ENCODE data around the gene ACBD7.

DNA sequence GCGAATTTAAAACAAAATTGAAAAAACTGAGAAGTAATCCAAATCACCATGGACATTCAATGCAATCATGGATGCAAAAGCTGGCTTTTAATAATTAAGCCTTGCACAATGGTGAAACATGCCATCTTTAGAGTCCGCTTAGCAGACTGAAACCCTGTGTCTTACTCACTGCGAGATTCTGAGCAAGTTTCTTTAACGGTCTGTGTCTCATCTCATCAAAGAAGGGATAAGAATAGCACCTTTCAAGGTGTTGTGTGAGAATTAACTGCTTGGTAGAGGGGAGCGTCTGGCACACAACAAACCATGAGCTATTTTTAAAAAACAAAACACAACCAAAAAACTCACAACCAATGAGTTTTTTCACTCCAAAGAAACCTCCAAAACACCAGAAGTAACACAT lies 21.4 kb downstream of the ACBD7 start:
- TF ChIP-seq, protein P1, sequence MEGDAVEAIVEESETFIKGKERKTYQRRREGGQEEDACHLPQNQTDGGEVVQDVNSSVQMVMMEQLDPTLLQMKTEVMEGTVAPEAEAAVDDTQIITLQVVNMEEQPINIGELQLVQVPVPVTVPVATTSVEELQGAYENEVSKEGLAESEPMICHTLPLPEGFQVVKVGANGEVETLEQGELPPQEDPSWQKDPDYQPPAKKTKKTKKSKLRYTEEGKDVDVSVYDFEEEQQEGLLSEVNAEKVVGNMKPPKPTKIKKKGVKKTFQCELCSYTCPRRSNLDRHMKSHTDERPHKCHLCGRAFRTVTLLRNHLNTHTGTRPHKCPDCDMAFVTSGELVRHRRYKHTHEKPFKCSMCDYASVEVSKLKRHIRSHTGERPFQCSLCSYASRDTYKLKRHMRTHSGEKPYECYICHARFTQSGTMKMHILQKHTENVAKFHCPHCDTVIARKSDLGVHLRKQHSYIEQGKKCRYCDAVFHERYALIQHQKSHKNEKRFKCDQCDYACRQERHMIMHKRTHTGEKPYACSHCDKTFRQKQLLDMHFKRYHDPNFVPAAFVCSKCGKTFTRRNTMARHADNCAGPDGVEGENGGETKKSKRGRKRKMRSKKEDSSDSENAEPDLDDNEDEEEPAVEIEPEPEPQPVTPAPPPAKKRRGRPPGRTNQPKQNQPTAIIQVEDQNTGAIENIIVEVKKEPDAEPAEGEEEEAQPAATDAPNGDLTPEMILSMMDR (IDR thresholded peaks at IDR 0.05): no peak
- TF ChIP-seq POLR2A (IDR thresholded peaks at IDR 0.05): no peak

All from stomach (tissue), 4 donors.